K562 (cell line): ENCODE measurements around the gene BCAP31. TPM values are rescaled to one million over a fixed set of nuclear protein-coding genes. Genes with fewer than 3 reads are reported as not detected.

Experiments used
- CC2D1A ChIP-seq: fragments of 450-650 bp; IDR thresholded peaks from 2 replicates; pipeline ENCODE4 v1.6.1; 2017; ENCODE audit warnings: mild to moderate bottlenecking
- ELF1 ChIP-seq: fragments of 200-800 bp; sonication (Bioruptor generic); IDR thresholded peaks from 2 replicates; pipeline ENCODE4 v1.6.1; 2016; ENCODE audit warnings: missing genetic modification characterization, missing compliant biosample characterization
- NFATC3 ChIP-seq: fragments of 450-650 bp; IDR thresholded peaks from 2 replicates; pipeline ENCODE4 v1.6.1; 2017; ENCODE audit warnings: mild to moderate bottlenecking
- TCF7 ChIP-seq: sonication (generic); IDR thresholded peaks from 2 replicates; pipeline ENCODE4 v1.6.1; 2016; ENCODE audit warnings: antibody characterized with exemption, borderline replicate concordance
- ZC3H8 ChIP-seq: fragments of 450-650 bp; IDR thresholded peaks from 2 replicates; pipeline ENCODE4 v1.6.1; 2017
- ZNF586 ChIP-seq: fragments of 450-650 bp; formaldehyde crosslinking; conservative IDR thresholded peaks from 2 replicates; pipeline ENCODE4 v1.4.0; 2020; ENCODE audit warnings: mild to moderate bottlenecking, moderate library complexity
- polyA plus RNA-seq, 8 experiments: library from polyadenylated mRNA; depleted of rRNA in 4 of 8; stranded (reverse) in 5 of 8; unstranded in 3 of 8; fragments of >200 nt; fragmentation: Nextera tagmentation in 2 of 8; fragmentation: Illumina TruSeq in 1 of 8; extraction: Ambion mirVana in 2 of 8; extraction: Trizol in 1 of 8; gene quantifications; 2 replicates each; pipeline versions ENCODE4 v1.2.1 to v1.2.3, GENCODE V29; 2011 to 2014; ENCODE audit warnings: inconsistent platforms in 1 of 8, missing spikeins in 1 of 8
- total RNA-seq, 7 experiments: library from RNA; depleted of rRNA in 6 of 7; stranded (reverse); fragments of >200 nt in 6 of 7; fragmentation: Illumina TruSeq in 2 of 7; extraction: Trizol in 2 of 7; gene quantifications; 2 replicates each; pipeline versions ENCODE4 v1.2.1 to v1.2.3, GENCODE V29; 2011 to 2021; ENCODE audit warnings: low replicate concordance in 1 of 7
- TF ChIP-seq, protein P1 (sequence below): fragments of 200-800 bp; sonication (Bioruptor generic); IDR thresholded peaks from 2 replicates; pipeline ENCODE4 v1.6.1; 2016; ENCODE audit warnings: missing genetic modification characterization, missing compliant biosample characterization
- TF ChIP-seq, protein P2 (sequence below): sonication (generic); formaldehyde crosslinking; IDR thresholded peaks from 2 replicates; pipeline ENCODE4 v1.8.0; 2022; ENCODE audit warnings: mild to moderate bottlenecking, low read depth, missing genetic modification reagents
- TF ChIP-seq, protein P3 (sequence below): sonication (generic); formaldehyde crosslinking; IDR thresholded peaks from 2 replicates; pipeline ENCODE4 v1.8.0; 2022; ENCODE audit warnings: missing genetic modification reagents, mild to moderate bottlenecking, borderline replicate concordance

The BCAP31 gene
- total and polyA plus RNA-seq, 9 of the 15 experiments (the other 6 are each of a cell fraction or from before 2014, with no cell fraction given) = 156 to 683 (median 188) TPM

DNA sequence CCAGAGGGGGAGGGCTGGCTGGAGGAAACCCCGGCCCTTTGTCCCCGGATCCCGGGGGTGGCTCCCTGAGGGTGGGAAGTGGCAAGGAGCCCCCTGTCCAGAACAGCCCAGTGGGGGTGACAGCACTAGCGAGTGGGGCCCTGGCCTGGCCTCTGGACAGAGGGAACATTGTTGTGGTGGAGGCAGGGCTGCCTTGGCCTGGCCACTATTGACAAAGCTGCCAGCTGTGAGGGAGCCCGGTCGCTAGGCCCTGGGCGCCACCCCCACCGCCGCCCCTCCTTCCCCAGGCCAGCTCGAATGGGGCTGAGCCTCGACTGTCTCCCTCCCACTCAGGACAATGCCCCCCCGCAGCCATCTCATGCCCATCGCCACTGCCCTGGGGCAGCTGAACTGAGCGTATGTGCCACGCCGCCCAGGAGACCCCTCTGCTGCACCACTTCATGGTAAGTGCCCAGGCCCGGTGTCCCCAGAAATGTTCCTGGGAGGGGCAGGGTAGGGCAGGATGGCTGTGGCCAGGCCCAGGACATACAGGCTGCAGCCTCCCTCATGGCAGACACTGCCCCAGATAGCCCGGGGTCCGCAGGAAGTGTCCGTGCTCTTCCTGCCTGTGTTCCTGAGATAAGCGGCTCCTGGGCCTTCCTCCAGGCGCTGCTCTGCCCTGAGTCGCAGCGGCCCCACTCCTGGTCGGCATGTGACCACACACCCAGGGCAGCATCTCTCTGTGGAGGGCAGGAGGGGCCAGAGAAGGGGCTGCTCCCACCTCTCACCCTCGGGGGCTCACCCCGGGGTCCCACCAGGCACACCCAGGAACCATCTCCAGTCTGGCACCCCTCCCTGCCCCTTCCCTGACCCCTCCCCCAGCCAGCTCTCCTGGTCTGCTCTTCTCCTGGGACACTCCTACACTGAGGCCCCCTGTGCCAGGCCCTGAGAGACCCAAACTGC lies 41.2 kb upstream of the BCAP31 start (continued):
- TF ChIP-seq, protein P1, sequence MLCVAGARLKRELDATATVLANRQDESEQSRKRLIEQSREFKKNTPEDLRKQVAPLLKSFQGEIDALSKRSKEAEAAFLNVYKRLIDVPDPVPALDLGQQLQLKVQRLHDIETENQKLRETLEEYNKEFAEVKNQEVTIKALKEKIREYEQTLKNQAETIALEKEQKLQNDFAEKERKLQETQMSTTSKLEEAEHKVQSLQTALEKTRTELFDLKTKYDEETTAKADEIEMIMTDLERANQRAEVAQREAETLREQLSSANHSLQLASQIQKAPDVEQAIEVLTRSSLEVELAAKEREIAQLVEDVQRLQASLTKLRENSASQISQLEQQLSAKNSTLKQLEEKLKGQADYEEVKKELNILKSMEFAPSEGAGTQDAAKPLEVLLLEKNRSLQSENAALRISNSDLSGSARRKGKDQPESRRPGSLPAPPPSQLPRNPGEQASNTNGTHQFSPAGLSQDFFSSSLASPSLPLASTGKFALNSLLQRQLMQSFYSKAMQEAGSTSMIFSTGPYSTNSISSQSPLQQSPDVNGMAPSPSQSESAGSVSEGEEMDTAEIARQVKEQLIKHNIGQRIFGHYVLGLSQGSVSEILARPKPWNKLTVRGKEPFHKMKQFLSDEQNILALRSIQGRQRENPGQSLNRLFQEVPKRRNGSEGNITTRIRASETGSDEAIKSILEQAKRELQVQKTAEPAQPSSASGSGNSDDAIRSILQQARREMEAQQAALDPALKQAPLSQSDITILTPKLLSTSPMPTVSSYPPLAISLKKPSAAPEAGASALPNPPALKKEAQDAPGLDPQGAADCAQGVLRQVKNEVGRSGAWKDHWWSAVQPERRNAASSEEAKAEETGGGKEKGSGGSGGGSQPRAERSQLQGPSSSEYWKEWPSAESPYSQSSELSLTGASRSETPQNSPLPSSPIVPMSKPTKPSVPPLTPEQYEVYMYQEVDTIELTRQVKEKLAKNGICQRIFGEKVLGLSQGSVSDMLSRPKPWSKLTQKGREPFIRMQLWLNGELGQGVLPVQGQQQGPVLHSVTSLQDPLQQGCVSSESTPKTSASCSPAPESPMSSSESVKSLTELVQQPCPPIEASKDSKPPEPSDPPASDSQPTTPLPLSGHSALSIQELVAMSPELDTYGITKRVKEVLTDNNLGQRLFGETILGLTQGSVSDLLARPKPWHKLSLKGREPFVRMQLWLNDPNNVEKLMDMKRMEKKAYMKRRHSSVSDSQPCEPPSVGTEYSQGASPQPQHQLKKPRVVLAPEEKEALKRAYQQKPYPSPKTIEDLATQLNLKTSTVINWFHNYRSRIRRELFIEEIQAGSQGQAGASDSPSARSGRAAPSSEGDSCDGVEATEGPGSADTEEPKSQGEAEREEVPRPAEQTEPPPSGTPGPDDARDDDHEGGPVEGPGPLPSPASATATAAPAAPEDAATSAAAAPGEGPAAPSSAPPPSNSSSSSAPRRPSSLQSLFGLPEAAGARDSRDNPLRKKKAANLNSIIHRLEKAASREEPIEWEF = peak; percentile 79; the same call in 1 of the 2 replicates
- TF ChIP-seq, protein P2, sequence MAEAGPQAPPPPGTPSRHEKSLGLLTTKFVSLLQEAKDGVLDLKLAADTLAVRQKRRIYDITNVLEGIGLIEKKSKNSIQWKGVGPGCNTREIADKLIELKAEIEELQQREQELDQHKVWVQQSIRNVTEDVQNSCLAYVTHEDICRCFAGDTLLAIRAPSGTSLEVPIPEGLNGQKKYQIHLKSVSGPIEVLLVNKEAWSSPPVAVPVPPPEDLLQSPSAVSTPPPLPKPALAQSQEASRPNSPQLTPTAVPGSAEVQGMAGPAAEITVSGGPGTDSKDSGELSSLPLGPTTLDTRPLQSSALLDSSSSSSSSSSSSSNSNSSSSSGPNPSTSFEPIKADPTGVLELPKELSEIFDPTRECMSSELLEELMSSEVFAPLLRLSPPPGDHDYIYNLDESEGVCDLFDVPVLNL (CRISPR knock-in tag) = no peak
- TF ChIP-seq ZC3H8 (no peak), TCF7 (no peak), NFATC3 (no peak), ELF1 (0 out of 2 replicates have a peak, but pooled peaks have one; percentile 25), ZNF586 (CRISPR knock-in tag) (no peak), CC2D1A (peak; percentile 24; the same call in 1 of the 2 replicates)
- TF ChIP-seq, protein P3, sequence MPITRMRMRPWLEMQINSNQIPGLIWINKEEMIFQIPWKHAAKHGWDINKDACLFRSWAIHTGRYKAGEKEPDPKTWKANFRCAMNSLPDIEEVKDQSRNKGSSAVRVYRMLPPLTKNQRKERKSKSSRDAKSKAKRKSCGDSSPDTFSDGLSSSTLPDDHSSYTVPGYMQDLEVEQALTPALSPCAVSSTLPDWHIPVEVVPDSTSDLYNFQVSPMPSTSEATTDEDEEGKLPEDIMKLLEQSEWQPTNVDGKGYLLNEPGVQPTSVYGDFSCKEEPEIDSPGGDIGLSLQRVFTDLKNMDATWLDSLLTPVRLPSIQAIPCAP (CRISPR knock-in tag) = no peak
